ENCODE data around the gene PTPRC.
A peak's percentile ranks its signal among the peaks of the same experiment; 100 is the strongest.

The PTPRC gene

DNA sequence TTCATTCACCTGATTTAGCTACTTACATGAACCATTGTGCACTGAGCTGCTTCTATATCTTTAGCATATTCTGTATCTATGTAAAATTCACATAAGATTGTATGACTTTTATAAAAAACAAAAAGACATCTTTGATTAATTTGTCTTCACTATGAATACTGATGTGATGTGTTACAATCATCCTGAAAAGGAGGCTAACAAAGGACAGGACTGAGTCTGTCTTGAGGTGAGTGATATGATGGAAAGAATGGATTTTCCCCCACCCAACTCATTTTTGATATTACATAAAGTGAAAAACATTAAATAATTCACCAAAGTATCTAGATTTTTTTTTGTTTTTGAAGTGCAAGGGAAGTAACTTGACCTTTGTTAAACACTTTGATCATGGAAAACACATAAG, 9.8 kb downstream of the PTPRC start:
- peaks cover 54% of the 10 kb centered on the region for H3K36me3 Mint-ChIP-seq (ENCODE audit: low read depth)
- no peaks in the 10 kb centered on the region for H3K9me3 Mint-ChIP-seq

DNA sequence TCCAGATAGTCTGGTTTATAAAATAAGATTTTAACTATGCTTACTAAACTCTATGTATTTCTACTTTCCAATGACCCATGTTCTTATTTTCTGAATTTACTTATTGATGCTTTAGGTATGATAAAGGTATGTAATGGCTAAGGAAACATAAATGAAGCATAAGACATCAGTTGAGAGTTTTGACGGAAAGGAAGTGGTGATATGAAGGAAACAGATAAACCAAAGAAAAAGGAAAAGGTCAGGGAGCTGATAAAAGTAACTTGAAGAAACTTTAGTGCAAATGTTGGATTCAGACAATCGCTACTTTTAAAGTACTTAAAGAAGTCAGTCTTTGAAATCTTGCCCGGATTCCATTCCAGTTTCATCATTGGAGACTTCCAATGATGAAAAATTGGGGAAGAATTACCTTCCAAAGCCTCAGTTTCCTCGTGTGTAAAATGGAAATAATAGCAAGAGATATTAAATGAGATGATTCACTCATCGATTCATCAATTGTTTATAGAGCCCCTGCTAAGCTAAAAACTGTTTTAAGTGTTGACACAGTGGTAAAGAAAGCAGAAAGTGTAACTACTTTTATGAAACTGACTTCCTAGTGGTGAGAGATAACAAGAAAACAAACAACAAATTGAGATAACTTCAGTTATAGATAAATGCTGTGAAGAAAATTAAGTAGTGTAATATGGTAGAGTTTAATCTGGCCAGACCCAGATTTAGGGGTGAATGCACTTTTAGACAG, 10.6 kb downstream of the PTPRC start:
- Mint-ChIP-seq H3K4me1 (ENCODE audit: low read depth) (peaks cover 59% of the 10 kb centered on the region), H3K9me3 (no peaks in the 10 kb centered on the region), H3K27ac (peak overlapping the region; percentile 79), H3K4me3 (peak overlapping the region; percentile 80), H3K27me3 (ENCODE audit: low read depth) (no peaks in the 10 kb centered on the region), H3K36me3 (ENCODE audit: low read depth) (peaks cover 49% of the 10 kb centered on the region)

More for the DNA sequence above, 9.8 kb downstream of the PTPRC start:
- H3K4me1 Mint-ChIP-seq (ENCODE audit: low read depth): peaks cover 59% of the 10 kb centered on the region
- no peaks in the 10 kb centered on the region for H3K27me3 Mint-ChIP-seq (ENCODE audit: low read depth)
- H3K27ac Mint-ChIP-seq: peak overlapping the region; percentile 79
- H3K4me3 Mint-ChIP-seq: peak overlapping the region; percentile 72

DNA sequence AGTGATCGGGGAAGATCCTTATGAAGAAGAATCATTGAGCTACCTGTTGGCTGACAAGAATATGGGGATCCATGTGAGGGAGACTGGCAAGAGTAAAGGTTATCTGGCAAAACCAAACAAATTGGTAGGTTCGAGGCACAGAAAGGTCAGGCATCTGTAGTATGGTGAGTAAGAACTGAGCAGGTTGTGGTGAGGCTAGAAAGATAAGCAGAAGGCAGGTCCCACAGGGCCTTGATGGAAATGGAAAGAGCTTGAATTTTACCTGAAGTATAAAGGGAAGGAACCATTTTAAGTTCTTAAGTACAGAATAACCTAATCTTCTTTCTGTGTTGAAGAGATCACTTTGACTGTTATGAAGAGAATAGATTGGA, 11.1 kb downstream of the PTPRC start:
- H3K27me3 Mint-ChIP-seq (ENCODE audit: low read depth): no peaks in the 10 kb centered on the region
- H3K36me3 Mint-ChIP-seq (ENCODE audit: low read depth): peaks cover 46% of the 10 kb centered on the region
- H3K4me1 Mint-ChIP-seq (ENCODE audit: low read depth): peaks cover 59% of the 10 kb centered on the region
- H3K27ac Mint-ChIP-seq: peak overlapping the region; percentile 79
- H3K4me3 Mint-ChIP-seq: peak overlapping the region; percentile 80
- H3K9me3 Mint-ChIP-seq: no peaks in the 10 kb centered on the region

DNA sequence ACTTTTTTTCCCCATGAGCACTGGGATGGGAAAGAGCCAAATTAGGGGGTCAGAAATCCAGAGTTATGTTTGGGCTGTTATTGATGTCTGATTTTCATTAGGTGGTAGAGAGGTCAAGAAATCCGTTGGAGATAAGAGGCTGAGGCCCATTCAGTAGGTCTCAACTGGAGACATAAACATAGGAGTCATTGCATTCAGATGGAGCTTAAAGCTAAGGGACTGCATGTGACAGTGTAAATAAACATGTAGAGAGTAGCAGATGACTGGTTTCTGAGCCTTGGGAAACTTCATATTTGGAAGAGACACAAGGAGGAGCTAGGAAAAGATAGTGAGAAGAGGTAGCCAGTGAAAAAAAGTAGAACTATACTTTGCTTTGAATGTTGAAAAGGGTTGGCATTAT, 11.7 kb downstream of the PTPRC start:
- Mint-ChIP-seq H3K4me3 (peak overlapping the region; percentile 80), H3K27me3 (ENCODE audit: low read depth) (no peaks in the 10 kb centered on the region), H3K4me1 (ENCODE audit: low read depth) (peaks cover 58% of the 10 kb centered on the region), H3K36me3 (ENCODE audit: low read depth) (peaks cover 46% of the 10 kb centered on the region), H3K9me3 (no peaks in the 10 kb centered on the region), H3K27ac (peak overlapping the region; percentile 79)

DNA sequence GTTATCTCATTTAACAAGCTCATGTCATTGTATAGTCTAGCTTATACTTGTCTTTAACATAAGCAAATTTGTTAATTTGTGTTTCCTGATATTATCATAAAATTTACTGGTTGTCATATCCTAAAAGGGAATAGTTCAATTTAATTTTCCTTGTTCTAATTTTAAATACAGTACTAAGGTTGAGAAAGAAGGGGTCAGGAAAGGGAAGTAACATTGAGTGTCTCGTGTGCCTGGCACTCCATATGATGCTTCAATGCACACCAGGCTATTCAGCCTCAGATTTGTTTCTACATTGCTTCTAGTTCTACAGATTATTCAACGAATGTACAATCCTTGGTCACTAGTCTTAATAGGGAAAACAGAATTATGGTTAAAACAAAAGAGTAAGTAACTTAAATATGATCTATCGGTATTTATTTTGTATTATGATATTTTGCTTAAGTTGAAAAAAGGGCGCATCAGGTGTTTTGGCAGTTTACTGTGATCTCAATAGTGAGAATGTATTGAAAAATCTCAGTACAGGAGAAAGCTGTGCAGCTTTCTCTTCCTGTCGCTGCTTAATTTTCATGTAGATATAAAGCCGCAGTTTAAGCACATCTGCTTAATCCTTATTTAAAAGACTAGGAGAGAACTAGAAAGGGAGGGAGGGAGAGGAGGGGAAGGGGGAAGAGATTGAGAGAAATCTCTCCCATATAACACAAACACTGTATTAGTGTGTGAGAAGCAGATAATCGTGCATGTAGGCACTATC, 13.0 kb downstream of the PTPRC start:
- Mint-ChIP-seq H3K9me3 (no peaks in the 10 kb centered on the region), H3K36me3 (ENCODE audit: low read depth) (peaks cover 43% of the 10 kb centered on the region), H3K27me3 (ENCODE audit: low read depth) (no peaks in the 10 kb centered on the region), H3K27ac (peak overlapping the region; percentile 70), H3K4me3 (peak overlapping the region; percentile 70), H3K4me1 (ENCODE audit: low read depth) (peaks cover 64% of the 10 kb centered on the region)

DNA sequence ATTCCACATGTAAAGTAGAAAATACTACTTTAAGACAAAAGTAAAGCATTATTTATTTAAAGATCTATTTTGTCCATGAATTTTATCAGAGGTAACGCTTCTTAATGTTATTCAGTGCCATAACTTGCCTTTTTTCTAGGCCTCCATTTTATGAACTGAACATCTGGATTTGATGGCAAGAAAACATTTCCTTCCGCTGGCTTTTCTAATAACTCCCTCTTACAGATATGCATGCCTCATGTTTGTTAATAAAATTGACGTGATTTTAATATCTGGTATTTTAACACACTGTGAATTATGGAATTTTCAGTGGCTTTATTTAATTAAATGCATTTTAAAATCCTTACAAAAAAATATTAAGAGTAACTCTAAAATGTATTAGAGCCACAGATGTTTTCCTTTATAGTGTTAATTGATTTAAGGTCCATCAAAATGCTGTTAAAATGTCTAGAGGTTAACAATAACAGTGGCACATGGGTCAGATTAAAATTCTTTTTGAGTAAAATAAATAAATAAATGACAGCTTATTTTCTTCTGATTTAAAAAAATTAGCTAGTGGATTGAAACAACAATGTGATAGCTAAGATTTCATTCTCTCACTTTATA, 15.1 kb downstream of the PTPRC start:
- peaks cover 41% of the 10 kb centered on the region for H3K36me3 Mint-ChIP-seq (ENCODE audit: low read depth)
- peak overlapping the region; percentile 10 for H3K4me3 Mint-ChIP-seq
- peak overlapping the region; percentile 27 for H3K27ac Mint-ChIP-seq
- H3K4me1 Mint-ChIP-seq (ENCODE audit: low read depth): peaks cover 60% of the 10 kb centered on the region
- no peaks in the 10 kb centered on the region for H3K27me3 Mint-ChIP-seq (ENCODE audit: low read depth)
- H3K9me3 Mint-ChIP-seq: no peaks in the 10 kb centered on the region

DNA sequence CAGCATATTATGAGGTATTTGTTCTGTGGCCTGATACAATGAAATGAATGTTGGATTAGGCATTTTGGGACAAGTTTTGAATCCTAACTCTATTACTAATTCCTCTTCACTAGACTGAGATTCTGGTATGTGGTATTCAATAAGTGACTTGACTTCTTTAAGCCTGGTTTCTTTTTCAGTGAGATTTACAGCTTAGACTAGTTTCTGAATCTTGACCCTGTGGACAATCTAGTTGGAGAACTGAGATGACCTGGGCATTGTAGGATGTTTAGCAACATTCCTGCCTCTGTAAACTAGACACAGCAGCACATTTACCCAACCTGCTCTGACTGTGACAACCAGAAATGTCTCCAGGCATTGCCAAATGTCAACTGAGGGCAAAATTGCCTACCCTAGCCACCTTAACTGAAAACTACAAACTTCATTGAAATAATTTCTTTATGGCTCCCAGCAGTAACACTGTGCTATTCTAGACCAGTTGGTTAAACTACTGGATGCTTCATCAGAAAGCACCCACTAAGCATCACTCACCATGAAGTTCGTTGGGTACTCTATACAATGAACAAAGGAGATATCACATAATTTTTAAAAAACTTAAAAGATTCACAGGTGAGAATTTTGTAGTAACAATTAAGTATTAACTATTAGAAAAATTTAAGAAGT, 16.8 kb downstream of the PTPRC start:
- H3K36me3 Mint-ChIP-seq (ENCODE audit: low read depth): peaks cover 32% of the 10 kb centered on the region
- H3K9me3 Mint-ChIP-seq: no peaks in the 10 kb centered on the region
- H3K27me3 Mint-ChIP-seq (ENCODE audit: low read depth): no peaks in the 10 kb centered on the region
- peaks cover 53% of the 10 kb centered on the region for H3K4me1 Mint-ChIP-seq (ENCODE audit: low read depth)
- H3K27ac Mint-ChIP-seq: peak overlapping the region; percentile 82
- H3K4me3 Mint-ChIP-seq: peak overlapping the region; percentile 67

DNA sequence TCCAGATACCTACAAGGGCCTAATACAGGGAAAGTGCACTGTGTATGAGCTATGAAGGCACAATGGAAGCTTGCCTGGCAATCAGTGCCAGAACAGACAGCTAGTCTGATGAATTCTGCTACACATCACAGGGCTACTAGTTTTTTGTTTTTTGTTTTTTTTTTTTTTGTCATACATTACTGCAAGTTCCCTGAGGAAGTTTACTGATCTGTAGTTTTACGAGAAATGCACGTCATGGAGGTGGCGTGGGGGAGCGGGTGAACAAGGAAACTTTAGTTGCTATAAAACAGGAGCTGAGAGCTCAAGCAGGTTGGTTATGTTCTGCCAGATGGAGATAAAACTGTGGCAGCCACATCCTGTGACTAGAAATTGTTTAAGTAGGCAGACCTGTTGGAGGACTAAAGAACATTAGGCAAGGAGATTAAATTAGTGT, 17.7 kb downstream of the PTPRC start:
- no peaks in the 10 kb centered on the region for H3K9me3 Mint-ChIP-seq
- peaks cover 31% of the 10 kb centered on the region for H3K36me3 Mint-ChIP-seq (ENCODE audit: low read depth)
- peaks cover 52% of the 10 kb centered on the region for H3K4me1 Mint-ChIP-seq (ENCODE audit: low read depth)
- H3K4me3 Mint-ChIP-seq: peak overlapping the region; percentile 73
- H3K27ac Mint-ChIP-seq: peak overlapping the region; percentile 93
- no peaks in the 10 kb centered on the region for H3K27me3 Mint-ChIP-seq (ENCODE audit: low read depth)

DNA sequence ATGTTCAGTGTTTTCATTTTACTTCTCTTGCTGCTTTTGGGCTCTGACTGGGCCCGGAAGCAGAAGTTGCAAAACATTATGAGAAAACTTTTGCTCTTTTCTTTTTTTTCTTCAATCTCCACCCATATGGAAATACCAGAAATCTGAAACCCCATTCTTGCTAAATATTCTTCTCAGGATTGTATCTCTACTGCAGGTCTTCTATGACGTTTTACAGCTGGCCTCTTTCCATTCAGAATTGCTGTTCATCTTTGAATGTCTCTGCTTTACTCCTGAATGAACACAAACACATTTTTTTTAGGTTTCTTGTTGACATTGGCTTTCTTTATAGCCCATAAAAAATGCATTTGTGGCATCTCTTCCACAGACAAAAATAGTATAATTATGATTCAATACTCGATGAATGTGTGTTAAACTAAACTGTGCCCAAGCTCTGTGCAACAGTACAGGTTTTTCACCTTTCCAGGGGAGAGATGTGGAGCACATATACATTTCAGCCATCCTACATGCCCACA, 18.8 kb downstream of the PTPRC start:
- Mint-ChIP-seq H3K9me3 (no peaks in the 10 kb centered on the region), H3K4me3 (peak overlapping the region; percentile 87), H3K4me1 (ENCODE audit: low read depth) (peaks cover 54% of the 10 kb centered on the region), H3K27me3 (ENCODE audit: low read depth) (no peaks in the 10 kb centered on the region), H3K27ac (peak overlapping the region; percentile 79), H3K36me3 (ENCODE audit: low read depth) (peaks cover 31% of the 10 kb centered on the region)

DNA sequence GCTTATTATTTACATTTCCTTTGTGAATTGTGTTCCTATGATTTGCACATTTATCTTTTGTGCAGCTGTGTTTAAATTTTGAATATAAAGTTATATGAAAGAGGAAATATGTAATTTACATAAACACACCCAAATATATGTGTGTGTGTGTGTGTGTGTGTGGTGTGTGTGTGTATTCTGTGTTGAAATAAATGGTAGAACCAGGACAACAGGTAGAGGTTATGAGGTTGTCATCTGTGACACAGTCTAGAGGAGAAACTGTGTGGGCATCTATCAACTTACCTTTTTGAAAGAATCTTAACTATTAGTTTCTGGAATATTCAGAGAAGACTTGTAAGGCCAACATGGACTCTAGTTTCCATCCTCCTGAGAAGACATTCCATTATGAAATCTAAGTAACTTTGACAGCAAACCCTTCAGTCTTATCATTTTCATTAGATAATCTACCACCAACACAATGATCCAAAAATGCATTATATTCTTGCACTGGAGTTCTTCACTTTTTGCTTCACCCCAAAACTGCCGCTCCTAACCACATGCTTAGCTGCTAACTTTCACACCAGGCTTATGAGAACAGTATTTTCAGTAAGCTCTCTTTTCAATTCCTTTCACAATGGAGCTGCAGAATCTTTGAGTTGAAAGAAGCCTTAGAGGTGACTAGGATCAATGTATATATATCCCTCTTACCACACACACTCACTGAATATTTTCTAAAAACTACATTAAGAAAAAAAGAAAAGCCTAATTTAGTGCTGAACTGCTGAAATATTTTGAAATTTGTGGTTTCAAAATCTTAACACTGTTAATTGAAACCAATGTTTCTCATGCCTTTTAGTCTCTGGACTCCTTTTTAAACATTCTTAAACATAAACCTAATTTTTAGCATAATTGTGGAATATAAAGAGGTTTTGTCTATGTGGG, 21.8 kb downstream of the PTPRC start:
- Mint-ChIP-seq H3K36me3 (ENCODE audit: low read depth) (peaks cover 45% of the 10 kb centered on the region), H3K27ac (peak overlapping the region; percentile 75), H3K4me3 (peak overlapping the region; percentile 67), H3K9me3 (no peaks in the 10 kb centered on the region), H3K27me3 (ENCODE audit: low read depth) (no peaks in the 10 kb centered on the region), H3K4me1 (ENCODE audit: low read depth) (peaks cover 65% of the 10 kb centered on the region)

DNA sequence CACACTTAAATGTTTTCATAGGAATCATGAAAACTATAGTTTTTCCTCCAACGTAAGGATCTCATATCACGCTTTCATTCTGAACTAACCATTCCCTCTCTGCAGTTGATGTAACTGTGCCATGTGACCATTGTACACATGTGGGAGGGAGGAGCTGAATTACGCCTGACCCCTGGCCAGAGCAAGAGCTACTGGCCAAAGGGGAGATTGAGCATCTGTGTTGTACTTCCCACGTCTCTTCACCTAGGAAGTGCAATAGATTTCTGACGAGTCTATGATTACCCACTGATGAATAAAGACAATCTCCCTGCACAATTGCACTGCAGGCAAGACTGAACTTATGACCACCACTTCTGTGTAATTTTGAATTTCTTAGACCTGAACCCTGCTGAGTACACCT, 24.0 kb downstream of the PTPRC start:
- H3K27ac Mint-ChIP-seq: peak overlapping the region; percentile 73
- peak overlapping the region; percentile 71 for H3K4me3 Mint-ChIP-seq
- H3K27me3 Mint-ChIP-seq (ENCODE audit: low read depth): no peaks in the 10 kb centered on the region
- peaks cover 54% of the 10 kb centered on the region for H3K36me3 Mint-ChIP-seq (ENCODE audit: low read depth)
- H3K4me1 Mint-ChIP-seq (ENCODE audit: low read depth): peaks cover 68% of the 10 kb centered on the region
- H3K9me3 Mint-ChIP-seq: no peaks in the 10 kb centered on the region

DNA sequence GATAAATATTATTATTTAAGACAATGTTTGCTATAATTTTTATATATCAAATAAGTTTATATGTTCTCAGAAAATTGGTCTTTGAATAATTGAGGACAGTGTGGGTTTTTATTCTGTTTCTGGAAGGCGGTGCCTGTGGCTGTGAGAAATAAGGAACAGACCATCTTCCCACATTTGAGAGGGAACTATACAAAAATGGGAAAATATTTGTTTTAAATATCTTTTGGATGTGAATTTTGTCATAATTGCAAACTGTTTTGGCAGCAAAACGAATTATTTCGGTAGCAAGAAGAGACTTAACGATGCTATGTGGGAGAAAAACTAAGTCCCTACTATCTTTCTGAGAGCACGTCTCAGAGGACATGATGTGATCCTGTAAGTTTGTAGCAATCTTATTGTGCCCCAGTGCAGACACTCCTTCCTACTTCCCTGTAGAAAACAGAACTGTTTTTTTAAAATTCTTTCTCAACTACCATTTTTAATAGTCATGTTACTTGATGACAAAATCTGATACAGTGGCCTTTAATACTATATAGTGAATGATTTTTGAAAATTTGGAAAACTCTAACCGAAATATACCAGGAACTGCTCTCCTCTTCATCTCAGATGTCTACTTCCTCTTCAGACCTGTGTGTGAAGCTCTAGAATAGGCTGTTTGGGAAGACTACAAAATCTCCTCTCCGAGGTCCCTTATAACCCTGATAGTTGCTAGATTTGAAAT, 25.4 kb downstream of the PTPRC start:
- peak overlapping the region; percentile 85 for H3K4me3 Mint-ChIP-seq
- no peaks in the 10 kb centered on the region for H3K9me3 Mint-ChIP-seq
- H3K36me3 Mint-ChIP-seq (ENCODE audit: low read depth): peaks cover 54% of the 10 kb centered on the region
- H3K27me3 Mint-ChIP-seq (ENCODE audit: low read depth): no peaks in the 10 kb centered on the region
- peak overlapping the region; percentile 82 for H3K27ac Mint-ChIP-seq
- H3K4me1 Mint-ChIP-seq (ENCODE audit: low read depth): peaks cover 73% of the 10 kb centered on the region

DNA sequence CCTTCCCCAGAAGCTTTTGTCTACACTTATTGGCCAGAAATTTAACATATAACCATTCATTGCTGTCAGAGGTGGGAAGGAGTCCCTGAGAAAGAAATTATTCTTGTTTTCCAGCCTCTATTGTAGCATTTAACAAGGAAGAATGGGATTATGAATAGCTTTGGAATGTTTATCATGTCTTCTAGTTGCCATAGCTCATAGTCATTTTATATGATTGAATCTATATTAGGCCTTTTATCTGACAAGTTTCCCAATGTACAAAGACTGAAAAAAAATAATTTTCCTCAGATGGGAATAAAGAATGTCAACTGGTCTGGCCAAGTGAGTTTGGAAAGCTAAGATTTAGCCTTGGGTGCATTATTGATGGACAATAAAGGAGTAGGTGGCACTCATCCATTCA, 28.3 kb downstream of the PTPRC start:
- Mint-ChIP-seq H3K27ac (peak overlapping the region; percentile 86), H3K27me3 (ENCODE audit: low read depth) (no peaks in the 10 kb centered on the region), H3K36me3 (ENCODE audit: low read depth) (peaks cover 53% of the 10 kb centered on the region), H3K4me3 (peak overlapping the region; percentile 14), H3K4me1 (ENCODE audit: low read depth) (peaks cover 76% of the 10 kb centered on the region), H3K9me3 (no peaks in the 10 kb centered on the region)
